NCI-H1930 (cell line): ENCODE measurements around the gene RABL6.
"Not testable (repeated sequence)": the region's sequence is repeated elsewhere in the genome, so short reads cannot be mapped to it uniquely, and the experiment has no call there.

Experiments
- DNase-seq, 2 experiments: peaks; one replicate each; lab custom pipeline; 2025; lab: John Stamatoyannopoulos, UW

The RABL6 gene

GRCh38 chr9:136882109-136882946 is 74.6 kb downstream of the RABL6 start:
- DNase-seq, result no peak

GRCh38 chr9:136882947-136883283 is 75.2 kb downstream of the RABL6 start:
- not testable (repeated sequence) for DNase-seq

GRCh38 chr9:136883670-136884069 is 75.9 kb downstream of the RABL6 start:
- not testable (repeated sequence) for DNase-seq

- peak; percentile 90 to 98 for DNase-seq
Measured at GRCh38 chr9:136885950-136886578, 78.3 kb downstream of the RABL6 start, which contains the start of gene TRAF2. Gene TRAF2 (plus strand): TSS chr9:136886516. CDS start chr9:136898741, 12,225 bp downstream.

- no peak for DNase-seq
Measured at GRCh38 chr9:136886610-136887597, 79.2 kb downstream of the RABL6 start.

- DNase-seq, result no peak
Measured at GRCh38 chr9:136888454-136888853, 80.7 kb downstream of the RABL6 start.

GRCh38 chr9:136889858-136890257 is 82.1 kb downstream of the RABL6 start:
- no peak for DNase-seq

GRCh38 chr9:136890661-136891060 is 82.9 kb downstream of the RABL6 start:
- DNase-seq, result no peak
